ENCODE data around the gene RIOK2. TPM values are rescaled to one million over a fixed set of nuclear protein-coding genes. Genes with fewer than 3 reads are reported as not detected.

Gene RIOK2
- total and polyA plus RNA-seq, 2 of the 8 experiments (the other 6 are each of a cell fraction or from before 2014, with no cell fraction given) = 5.4 to 35.0 TPM

- DNase-seq (ENCODE audit: low read depth in 1 of 2, low spot score in 2 of 2) = peak in 1 of 2 experiments; percentile 62
- WGBS, 2 experiments (ENCODE audit: extremely low coverage in 1 of 2, insufficient coverage in 1 of 2, insufficient read length in 1 of 2, insufficient replicate concordance in 2 of 2, low coverage in 1 of 2, low lambda C conversion rate in 2 of 2, missing lambda C conversion rate in 1 of 2) = 46% methylated on average over 6 of the region's 6 CpGs; no CpG with 5 or more reads in 1 of the 2 experiments
- H3K4me2 ChIP-seq (ENCODE audit: insufficient read depth in 1 of 2, low read depth in 2 of 2, low read length in 2 of 2) = peak within 1 kb of the TSS in 1 of 2 experiments; percentile 26; a peak in 2 of 4 replicates
- H3K27ac ChIP-seq (ENCODE audit: low read depth, low read length) = no peak within 1 kb of the TSS
- H2BK12ac ChIP-seq (ENCODE audit: low read depth, low read length) = no peak within 1 kb of the TSS
- H3K4me1 ChIP-seq (replicated peaks in 1 of 4; ENCODE audit: control insufficient read depth in 3 of 4, insufficient read depth in 4 of 4, low read length in 3 of 4) = peaks cover 0 to 6% (median 2%) of the 10 kb centered on the region in 4 experiments; a peak in 4 of 7 replicates
- no peak within 1 kb of the TSS for H4K8ac ChIP-seq (ENCODE audit: extremely low read depth, insufficient read depth, low read length)
- no peaks in the 10 kb centered on the region for H3K79me1 ChIP-seq (ENCODE audit: low read depth, low read length)
- H3K36me3 ChIP-seq (ENCODE audit: control insufficient read depth in 2 of 4, insufficient read depth in 4 of 4, low read length in 3 of 4) = no peaks in the 10 kb centered on the region
- no peaks in the 10 kb centered on the region for H3K9me3 ChIP-seq (ENCODE audit: insufficient read depth in 2 of 2, low read depth in 1 of 2, low read length in 1 of 2)
- H4K91ac ChIP-seq (replicated peaks; ENCODE audit: insufficient read length, low read length) = no peak within 1 kb of the TSS
- H2AFZ ChIP-seq (ENCODE audit: low read length) = peak within 1 kb of the TSS; percentile 9; the same call in 1 of the 2 replicates
- peak; percentile 69 for FAIRE-seq
- no peak within 1 kb of the TSS; the same call in 1 of the 2 replicates for H3K18ac ChIP-seq (ENCODE audit: extremely low read depth, low read length)
- H3K27me3 ChIP-seq (replicated peaks in 1 of 4; ENCODE audit: control insufficient read depth in 3 of 4, extremely low read depth in 1 of 4, insufficient read depth in 3 of 4, low read length in 3 of 4) = no peaks in the 10 kb centered on the region
- no peaks in the 10 kb centered on the region for H3K79me2 ChIP-seq (ENCODE audit: control insufficient read depth in 1 of 2, insufficient read depth in 2 of 2, low read length in 2 of 2)
- H2BK15ac ChIP-seq (ENCODE audit: low read length) = no peak within 1 kb of the TSS
- peak within 1 kb of the TSS in 1 of 4 experiments; percentile 12; a peak in 3 of 8 replicates for H3K4me3 ChIP-seq (ENCODE audit: extremely low read depth in 1 of 4, insufficient read depth in 2 of 4, low read depth in 3 of 4, low read length in 4 of 4)
- no peak within 1 kb of the TSS for H3K9ac ChIP-seq (replicated peaks in 1 of 4; ENCODE audit: extremely low read depth in 1 of 4, low read depth in 3 of 4, low read length in 3 of 4)
- CTCF ChIA-PET (ENCODE audit: partially characterized antibody) = interaction anchor here (0.7 to 9.4 kb wide), 41 partner anchors 8 to 442 kb away, joined by 3 to 160 read pairs (median 4); no protein-coding TSS in a partner anchor
- no peaks in the 10 kb centered on the region for H4K20me1 ChIP-seq (replicated peaks in 1 of 2; ENCODE audit: control insufficient read depth in 1 of 2, insufficient read depth in 2 of 2, low read length in 2 of 2)
- H3K4ac ChIP-seq (replicated peaks; ENCODE audit: insufficient read length, low read depth, low read length) = no peak within 1 kb of the TSS
- 0 out of 2 replicates have a peak within 1 kb of the TSS, but pooled peaks have one; percentile 13 for H2BK20ac ChIP-seq (ENCODE audit: low read length)
- POLR2A ChIA-PET (ENCODE audit: partially characterized antibody) = no interaction called here
- no peak within 1 kb of the TSS for H3K23ac ChIP-seq (ENCODE audit: insufficient read length)
- no peak within 1 kb of the TSS for H3K14ac ChIP-seq (ENCODE audit: insufficient read length)
- no peak within 1 kb of the TSS for H2AK5ac ChIP-seq (ENCODE audit: low read depth, low read length)
- no peak within 1 kb of the TSS for H2BK120ac ChIP-seq (replicated peaks; ENCODE audit: low read depth, low read length)
- no peak within 1 kb of the TSS for H3K56ac ChIP-seq (replicated peaks; ENCODE audit: insufficient read length, low read depth, low read length)
- H2BK5ac ChIP-seq (ENCODE audit: low read depth, low read length) = no peak within 1 kb of the TSS
- H3K23me2 ChIP-seq (ENCODE audit: low read depth, low read length) = no peaks in the 10 kb centered on the region
- H4K5ac ChIP-seq (ENCODE audit: insufficient read length, low read depth, low read length) = no peak within 1 kb of the TSS
- TF ChIP-seq TCF12 (IDR thresholded peaks at IDR 0.05; ENCODE audit: low read depth, low read length) (0 out of 2 replicates have a peak, but pooled peaks have one; percentile 44), ATF2 (IDR thresholded peaks at IDR 0.05; ENCODE audit: low read length) (no peak), CTBP2 (IDR thresholded peaks at IDR 0.05; ENCODE audit: borderline replicate concordance, insufficient read depth, insufficient read length, low read length) (no peak), RBBP5 (IDR thresholded peaks at IDR 0.05; ENCODE audit: borderline replicate concordance, low read depth, low read length) (no peak), POLR2AphosphoS5 (IDR thresholded peaks at IDR 0.05; ENCODE audit: low read depth, low read length) (no peak), CHD2 (IDR thresholded peaks at IDR 0.05; ENCODE audit: low read length) (0 out of 2 replicates have a peak, but pooled peaks have one; percentile 14)
- TF ChIP-seq, protein P1, sequence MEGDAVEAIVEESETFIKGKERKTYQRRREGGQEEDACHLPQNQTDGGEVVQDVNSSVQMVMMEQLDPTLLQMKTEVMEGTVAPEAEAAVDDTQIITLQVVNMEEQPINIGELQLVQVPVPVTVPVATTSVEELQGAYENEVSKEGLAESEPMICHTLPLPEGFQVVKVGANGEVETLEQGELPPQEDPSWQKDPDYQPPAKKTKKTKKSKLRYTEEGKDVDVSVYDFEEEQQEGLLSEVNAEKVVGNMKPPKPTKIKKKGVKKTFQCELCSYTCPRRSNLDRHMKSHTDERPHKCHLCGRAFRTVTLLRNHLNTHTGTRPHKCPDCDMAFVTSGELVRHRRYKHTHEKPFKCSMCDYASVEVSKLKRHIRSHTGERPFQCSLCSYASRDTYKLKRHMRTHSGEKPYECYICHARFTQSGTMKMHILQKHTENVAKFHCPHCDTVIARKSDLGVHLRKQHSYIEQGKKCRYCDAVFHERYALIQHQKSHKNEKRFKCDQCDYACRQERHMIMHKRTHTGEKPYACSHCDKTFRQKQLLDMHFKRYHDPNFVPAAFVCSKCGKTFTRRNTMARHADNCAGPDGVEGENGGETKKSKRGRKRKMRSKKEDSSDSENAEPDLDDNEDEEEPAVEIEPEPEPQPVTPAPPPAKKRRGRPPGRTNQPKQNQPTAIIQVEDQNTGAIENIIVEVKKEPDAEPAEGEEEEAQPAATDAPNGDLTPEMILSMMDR (IDR thresholded peaks at IDR 0.05; ENCODE audit: control extremely low read depth in 1 of 3, insufficient read depth in 1 of 3, low read depth in 1 of 3, low read length in 3 of 3) = peak; percentile 23 to 76 (median 70)
Measured at GRCh38 chr5:97142521-97143254, 40.4 kb downstream of the RIOK2 start, which contains the start of gene LIX1. TSS of gene LIX1 (minus strand) at chr5:97142611. CDS start at chr5:97142576, 35 bp downstream.
